Dendritic cell treated with granulocyte-macrophage colony-stimulating factor and Interleukin-4, amounts not matched to agents 40 ng/mL and 50 ng/mL, for 4 days (primary cell): Measurements from ENCODE around the gene CATSPERZ.

Source experiments
- H3K27ac Mint-ChIP-seq: one replicate; pipeline ENCODE4 v1.8.0; 2022; ENCODE audit warnings: mild to moderate bottlenecking, mixed read lengths
- H3K27me3 Mint-ChIP-seq: one replicate; pipeline ENCODE4 v1.8.0; 2022; ENCODE audit warnings: mild to moderate bottlenecking, mixed read lengths
- H3K36me3 Mint-ChIP-seq: one replicate; pipeline ENCODE4 v1.8.0; 2022; ENCODE audit warnings: low read depth, mixed read lengths
- H3K4me1 Mint-ChIP-seq: one replicate; pipeline ENCODE4 v1.8.0; 2022; ENCODE audit warnings: low read depth, mixed read lengths
- H3K4me3 Mint-ChIP-seq: one replicate; pipeline ENCODE4 v1.8.0; 2022; ENCODE audit warnings: mild to moderate bottlenecking, moderate library complexity, mixed read lengths
- H3K9me3 Mint-ChIP-seq: one replicate; pipeline ENCODE4 v1.8.0; 2022; ENCODE audit warnings: mixed read lengths
- intact Hi-C: fragments of 100-400 bp; cut with micrococcal nuclease; formaldehyde crosslinking; loops from one replicate; pipeline ENCODE4 v1.15.0; 2022

The CATSPERZ gene

GRCh38 chr11:64349025-64349387, 48.8 kb downstream of the CATSPERZ start:
- H3K27ac Mint-ChIP-seq = no peak overlapping the region
- H3K9me3 Mint-ChIP-seq = no peaks in the 10 kb centered on the region
- intact Hi-C loops = no loop called here
- H3K27me3 Mint-ChIP-seq = no peaks in the 10 kb centered on the region
- H3K36me3 Mint-ChIP-seq = peaks cover 94% of the 10 kb centered on the region
- H3K4me3 Mint-ChIP-seq = no peak overlapping the region
- peaks cover 32% of the 10 kb centered on the region for H3K4me1 Mint-ChIP-seq

GRCh38 chr11:64349404-64349803, 49.2 kb downstream of the CATSPERZ start:
- intact Hi-C loops = no loop called here
- Mint-ChIP-seq H3K36me3 (peaks cover 94% of the 10 kb centered on the region), H3K4me1 (peaks cover 29% of the 10 kb centered on the region), H3K27me3 (no peaks in the 10 kb centered on the region), H3K9me3 (no peaks in the 10 kb centered on the region), H3K4me3 (no peak overlapping the region), H3K27ac (no peak overlapping the region)

- H3K36me3 Mint-ChIP-seq = peaks cover 76% of the 10 kb centered on the region
- intact Hi-C loops = loop anchor here (10.0 kb wide), 1 partner anchor 304 kb away; no protein-coding TSS in a partner anchor
These were observed 51.0 kb downstream of the CATSPERZ start for GRCh38 chr11:64351136-64351631.

DNA sequence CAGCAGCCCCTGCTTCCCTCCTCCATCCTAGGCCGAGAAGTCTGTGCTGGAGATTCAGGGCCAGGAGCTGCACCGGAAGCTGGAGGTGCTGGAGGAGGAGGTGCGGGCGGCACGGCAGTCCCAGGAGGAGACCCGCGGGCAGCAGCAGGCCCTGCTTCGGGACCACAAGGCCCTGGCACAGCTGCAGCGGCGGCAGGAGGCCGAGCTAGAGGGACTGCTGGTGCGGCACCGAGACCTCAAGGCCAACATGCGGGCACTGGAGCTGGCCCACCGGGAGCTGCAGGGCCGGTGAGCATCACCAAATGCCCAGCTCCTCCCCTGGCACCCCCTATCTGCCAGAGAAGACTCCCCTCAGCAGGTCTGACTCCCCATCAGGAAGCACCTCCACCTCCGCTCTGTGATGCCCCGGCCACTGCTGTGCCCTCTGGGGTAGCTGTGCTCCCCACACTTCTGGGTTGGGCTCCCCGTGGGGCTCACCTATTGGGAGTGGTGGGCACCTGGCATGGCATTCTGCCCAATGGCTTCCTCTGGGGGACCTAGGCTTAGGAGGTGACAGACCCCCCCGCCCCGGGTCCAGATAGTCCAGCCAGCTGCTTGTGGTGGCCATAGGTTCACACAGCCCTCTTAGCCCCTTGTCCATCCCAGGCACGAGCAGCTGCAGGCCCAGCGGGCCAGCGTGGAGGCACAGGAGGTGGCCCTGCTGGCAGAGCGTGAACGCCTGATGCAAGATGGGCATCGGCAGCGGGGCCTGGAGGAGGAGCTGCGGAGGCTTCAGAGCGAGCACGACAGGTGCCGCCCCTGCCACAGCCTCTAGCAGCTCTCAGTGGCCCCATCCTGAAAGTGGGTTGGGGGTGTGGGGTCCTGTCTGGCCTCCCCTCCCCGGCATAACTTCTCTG, 52.2 kb downstream of the CATSPERZ start:
- peaks cover 19% of the 10 kb centered on the region for H3K4me1 Mint-ChIP-seq
- no peaks in the 10 kb centered on the region for H3K9me3 Mint-ChIP-seq
- intact Hi-C loops = loop anchor here (10.0 kb wide), 1 partner anchor 302 kb away; no protein-coding TSS in a partner anchor
- no peak overlapping the region for H3K27ac Mint-ChIP-seq
- H3K4me3 Mint-ChIP-seq = no peak overlapping the region
- peaks cover 76% of the 10 kb centered on the region for H3K36me3 Mint-ChIP-seq
- H3K27me3 Mint-ChIP-seq = no peaks in the 10 kb centered on the region

More at GRCh38 chr11:64351136-64351631, 51.0 kb downstream of the CATSPERZ start:
- Mint-ChIP-seq H3K27me3 (no peaks in the 10 kb centered on the region), H3K4me3 (no peak overlapping the region), H3K9me3 (no peaks in the 10 kb centered on the region), H3K27ac (no peak overlapping the region), H3K4me1 (peaks cover 22% of the 10 kb centered on the region)

GRCh38 chr11:64352995-64353714, 53.0 kb downstream of the CATSPERZ start:
- peaks cover 24% of the 10 kb centered on the region for H3K4me1 Mint-ChIP-seq
- H3K27ac Mint-ChIP-seq = no peak overlapping the region
- intact Hi-C loops = loop anchor here (10.0 kb wide), 1 partner anchor 302 kb away; no protein-coding TSS in a partner anchor
- no peaks in the 10 kb centered on the region for H3K27me3 Mint-ChIP-seq
- H3K36me3 Mint-ChIP-seq = peaks cover 75% of the 10 kb centered on the region
- no peaks in the 10 kb centered on the region for H3K9me3 Mint-ChIP-seq
- H3K4me3 Mint-ChIP-seq = no peak overlapping the region

DNA sequence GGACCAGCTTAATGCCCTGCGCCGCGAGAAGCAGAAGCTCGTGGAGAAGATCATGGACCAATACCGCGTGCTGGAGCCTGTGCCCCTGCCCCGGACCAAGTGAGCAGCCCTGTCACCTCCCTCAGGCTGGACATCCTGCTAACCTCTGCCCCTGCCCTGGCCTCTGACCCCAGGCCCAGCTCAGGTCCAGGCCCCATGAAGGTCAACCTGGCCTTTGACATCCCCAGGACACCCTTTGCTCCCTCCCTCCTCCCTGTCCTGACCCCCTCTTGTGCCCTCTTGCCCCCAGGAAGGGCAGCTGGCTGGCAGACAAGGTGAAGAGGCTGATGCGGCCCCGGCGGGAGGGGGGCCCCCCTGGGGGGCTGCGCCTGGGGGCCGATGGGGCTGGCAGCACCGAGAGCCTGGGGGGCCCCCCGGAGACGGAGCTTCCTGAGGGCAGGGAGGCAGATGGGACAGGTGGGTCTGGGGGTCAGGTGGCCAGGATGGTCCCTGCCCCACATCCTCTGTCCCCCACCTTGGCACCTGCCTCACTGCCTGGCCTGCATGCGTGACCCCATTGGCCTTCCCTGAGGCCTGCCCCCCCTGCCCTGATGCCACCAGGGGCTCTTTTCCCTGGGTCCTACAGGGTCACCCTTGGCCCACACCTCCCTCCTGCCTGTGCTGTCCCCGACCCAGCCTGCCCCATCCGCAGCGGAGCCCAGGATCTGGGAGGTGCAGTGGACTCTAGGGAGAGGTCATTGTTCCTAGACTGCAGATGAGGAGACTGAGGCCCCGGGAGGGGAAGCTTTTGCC, 53.8 kb downstream of the CATSPERZ start:
- Mint-ChIP-seq H3K36me3 (peaks cover 71% of the 10 kb centered on the region), H3K4me1 (peaks cover 30% of the 10 kb centered on the region), H3K9me3 (no peaks in the 10 kb centered on the region), H3K27ac (no peak overlapping the region), H3K27me3 (no peaks in the 10 kb centered on the region), H3K4me3 (no peak overlapping the region)
- intact Hi-C loops = loop anchor here (10.0 kb wide), 1 partner anchor 301 kb away; no protein-coding TSS in a partner anchor
